GM21576 (cell line): ENCODE measurements around the gene FES.

Experiments
- ATAC-seq: cut with Tn5 transposase; IDR thresholded peaks from one replicate; pipeline ENCODE4 v1.9.1; 2021; ENCODE audit warnings: mild to moderate bottlenecking, moderate library complexity; ENCODE audit not compliant: unreplicated experiment

FES gene

DNA sequence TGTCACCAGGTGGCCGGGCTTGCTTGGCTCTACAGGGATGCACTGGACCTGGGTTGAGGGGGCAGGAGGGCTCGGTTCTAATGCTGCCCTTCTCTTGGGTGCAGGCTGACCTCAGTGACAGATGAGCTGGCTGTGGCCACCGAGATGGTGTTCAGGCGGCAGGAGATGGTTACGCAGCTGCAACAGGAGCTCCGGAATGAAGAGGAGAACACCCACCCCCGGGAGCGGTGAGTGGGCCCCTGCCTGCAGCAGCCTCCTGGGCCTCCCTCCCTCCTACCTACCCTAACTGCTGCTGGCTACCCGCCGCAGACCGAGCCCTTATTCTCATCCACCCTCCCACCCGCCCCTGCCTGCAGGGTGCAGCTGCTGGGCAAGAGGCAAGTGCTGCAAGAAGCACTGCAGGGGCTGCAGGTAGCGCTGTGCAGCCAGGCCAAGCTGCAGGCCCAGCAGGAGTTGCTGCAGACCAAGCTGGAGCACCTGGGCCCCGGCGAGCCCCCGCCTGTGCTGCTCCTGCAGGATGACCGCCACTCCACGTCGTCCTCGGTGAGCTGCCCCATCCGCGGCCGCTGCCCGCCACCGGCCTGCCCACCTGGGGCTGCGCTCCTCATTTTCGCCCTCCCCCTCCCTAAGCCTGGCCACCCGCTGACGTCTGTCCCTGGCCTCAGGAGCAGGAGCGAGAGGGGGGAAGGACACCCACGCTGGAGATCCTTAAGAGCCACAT is 5.6 kb downstream of the FES start:
- no peak for ATAC-seq

DNA sequence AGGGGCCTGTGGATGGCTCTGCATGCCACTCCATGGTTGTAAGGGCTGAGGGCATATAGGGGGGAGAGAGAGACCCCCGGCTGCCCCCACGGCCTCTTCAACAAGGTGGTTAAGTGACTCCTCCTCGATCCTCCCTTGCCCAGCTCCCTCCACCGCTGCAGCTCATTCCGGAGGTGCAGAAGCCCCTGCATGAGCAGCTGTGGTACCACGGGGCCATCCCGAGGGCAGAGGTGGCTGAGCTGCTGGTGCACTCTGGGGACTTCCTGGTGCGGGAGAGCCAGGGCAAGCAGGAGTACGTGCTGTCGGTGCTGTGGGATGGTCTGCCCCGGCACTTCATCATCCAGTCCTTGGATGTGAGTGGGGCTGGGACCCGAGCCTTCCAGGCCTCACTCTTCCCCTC is 6.5 kb downstream of the FES start:
- no peak for ATAC-seq

DNA sequence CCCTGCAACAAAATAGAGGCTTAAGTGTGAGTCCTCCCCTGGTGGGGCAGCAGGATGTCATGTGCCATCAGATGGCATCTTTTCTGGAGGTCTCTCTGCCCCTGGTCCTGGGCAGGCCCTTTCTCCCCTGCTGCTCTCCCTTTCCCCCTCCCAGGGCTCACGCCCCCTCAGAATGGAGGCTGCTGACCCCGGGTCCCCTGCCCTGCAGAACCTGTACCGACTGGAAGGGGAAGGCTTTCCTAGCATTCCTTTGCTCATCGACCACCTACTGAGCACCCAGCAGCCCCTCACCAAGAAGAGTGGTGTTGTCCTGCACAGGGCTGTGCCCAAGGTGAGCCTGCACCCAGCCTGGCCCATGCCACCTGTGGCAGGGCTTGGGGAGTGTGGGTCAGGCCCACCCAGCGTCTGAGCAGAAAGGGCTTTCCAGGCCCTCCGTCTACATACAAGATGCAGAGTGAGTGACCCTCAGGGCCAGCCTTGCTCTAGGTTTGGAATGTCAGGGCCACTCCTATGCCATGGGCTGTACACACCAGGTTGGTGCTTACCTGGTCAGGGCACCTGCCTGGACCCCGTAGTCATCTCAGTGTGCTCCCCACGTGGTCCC is 7.1 kb downstream of the FES start:
- ATAC-seq = no peak

DNA sequence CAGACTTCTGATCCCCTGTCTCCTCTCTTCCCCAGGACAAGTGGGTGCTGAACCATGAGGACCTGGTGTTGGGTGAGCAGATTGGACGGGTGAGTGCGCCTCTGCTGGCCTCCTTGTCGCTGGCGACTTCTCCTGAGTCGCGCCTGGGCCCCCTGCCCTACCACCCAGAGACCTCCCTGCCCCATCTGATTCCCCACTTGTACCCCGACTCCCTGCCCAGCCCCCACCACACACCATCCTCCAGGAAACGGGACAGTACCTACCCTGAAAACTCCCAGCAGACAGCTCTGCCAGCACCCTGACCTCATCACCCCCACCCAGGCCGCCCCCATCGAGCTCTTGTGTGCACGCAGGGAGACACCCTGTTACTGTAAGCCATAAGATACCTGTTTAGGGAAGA is 7.7 kb downstream of the FES start:
- ATAC-seq = no peak

DNA sequence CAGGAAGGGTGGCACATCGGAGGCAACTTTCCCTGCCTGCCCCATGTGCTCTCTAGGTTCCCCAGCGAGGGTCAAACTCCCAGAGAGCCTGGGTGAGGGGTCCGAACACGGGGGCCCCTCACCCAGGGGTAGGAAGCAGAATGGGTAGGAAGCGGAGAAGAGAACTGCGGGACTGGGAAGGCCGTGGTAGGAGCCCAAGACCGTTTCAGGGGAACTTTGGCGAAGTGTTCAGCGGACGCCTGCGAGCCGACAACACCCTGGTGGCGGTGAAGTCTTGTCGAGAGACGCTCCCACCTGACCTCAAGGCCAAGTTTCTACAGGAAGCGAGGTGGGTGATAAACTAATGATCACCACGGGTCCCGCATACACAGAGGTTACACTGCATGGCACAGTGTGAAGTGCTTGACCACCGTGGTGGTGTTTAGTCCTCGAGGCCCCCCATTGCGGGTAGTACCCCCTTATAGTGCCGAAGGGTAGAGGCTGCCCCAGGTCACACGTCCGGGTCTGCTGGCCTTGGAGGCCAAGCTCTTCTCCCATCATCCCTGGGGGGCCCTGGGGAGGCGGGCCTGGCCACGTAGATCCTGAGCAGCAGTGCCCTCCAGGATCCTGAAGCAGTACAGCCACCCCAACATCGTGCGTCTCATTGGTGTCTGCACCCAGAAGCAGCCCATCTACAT is 8.3 kb downstream of the FES start:
- ATAC-seq = no peak

DNA sequence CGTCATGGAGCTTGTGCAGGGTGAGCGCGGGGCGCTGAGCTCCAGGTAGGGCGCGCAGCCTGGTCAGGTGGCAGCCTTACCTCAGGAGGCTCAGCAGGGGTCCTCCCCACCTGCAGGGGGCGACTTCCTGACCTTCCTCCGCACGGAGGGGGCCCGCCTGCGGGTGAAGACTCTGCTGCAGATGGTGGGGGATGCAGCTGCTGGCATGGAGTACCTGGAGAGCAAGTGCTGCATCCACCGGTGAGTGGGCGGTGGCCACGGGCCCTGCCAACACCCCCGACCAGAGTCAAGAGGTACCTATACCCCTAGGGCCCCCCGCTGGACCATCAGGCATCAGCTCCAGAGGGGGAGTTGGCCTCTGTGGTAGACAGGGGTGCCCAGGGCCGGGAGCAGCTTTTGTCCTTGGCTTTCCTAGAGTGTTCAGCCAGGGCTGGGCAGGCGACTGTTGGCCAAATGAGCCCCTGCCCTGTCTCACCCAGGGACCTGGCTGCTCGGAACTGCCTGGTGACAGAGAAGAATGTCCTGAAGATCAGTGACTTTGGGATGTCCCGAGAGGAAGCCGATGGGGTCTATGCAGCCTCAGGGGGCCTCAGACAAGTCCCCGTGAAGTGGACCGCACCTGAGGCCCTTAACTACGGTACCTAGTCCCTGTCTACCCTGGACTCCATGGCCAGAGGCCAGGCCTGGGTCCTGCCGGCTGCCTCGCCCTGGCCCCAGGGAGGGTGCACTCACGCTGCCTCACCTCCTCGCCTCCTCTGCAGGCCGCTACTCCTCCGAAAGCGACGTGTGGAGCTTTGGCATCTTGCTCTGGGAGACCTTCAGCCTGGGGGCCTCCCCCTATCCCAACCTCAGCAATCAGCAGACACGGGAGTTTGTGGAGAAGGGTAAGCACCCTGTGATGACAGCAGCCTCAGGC is 9.1 kb downstream of the FES start:
- no peak for ATAC-seq

DNA sequence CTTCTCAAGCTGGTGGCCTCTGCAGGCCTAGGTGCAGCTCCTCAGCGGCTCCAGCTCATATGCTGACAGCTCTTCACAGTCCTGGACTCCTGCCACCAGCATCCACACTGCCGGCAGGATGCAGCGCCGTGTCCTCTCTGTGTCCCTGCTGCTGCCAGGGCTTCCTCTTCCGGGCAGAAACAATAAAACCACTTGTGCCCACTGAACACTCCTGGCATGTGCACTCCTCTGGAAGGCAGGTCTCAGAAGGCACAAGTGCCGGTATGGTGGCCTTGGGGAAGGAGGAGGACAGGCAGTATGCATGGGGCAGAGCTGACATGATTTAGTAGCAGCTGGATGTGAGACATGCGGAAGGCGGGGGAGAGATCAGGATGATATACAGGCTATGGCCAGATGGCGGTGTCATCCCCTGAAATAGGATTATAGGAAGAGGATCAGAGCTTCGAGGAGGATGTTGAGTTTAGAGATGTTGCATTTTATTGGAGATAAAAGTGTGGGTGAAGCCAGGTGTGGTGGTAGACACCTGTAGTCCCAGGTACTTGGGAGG is 11.3 kb downstream of the FES start:
- no peak for ATAC-seq

DNA sequence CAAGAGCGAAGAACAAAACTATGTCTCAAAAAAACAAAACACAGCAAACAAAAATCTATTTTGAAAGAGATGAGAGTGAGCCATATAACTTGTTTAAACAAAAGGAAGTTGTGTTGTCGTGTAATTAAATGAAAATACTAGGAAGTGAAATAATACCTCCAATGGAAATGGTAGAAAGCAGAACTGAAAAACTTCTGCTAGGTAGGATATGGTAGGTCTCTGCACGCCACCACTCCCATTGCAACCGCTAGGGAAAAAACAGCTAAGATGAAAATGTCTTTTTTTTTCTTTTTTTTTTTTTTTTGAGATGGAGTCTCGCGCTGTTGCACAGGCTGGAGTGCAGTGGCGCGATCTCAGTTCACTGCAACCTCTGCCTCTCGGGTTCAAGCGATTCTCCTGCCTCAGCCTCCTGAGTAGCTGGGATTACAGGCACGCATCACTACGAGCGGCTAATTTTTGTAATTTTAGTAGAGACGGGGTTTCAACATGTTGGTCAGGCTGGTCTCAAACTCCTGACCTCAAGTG is 12.9 kb downstream of the FES start:
- ATAC-seq = peak; percentile 63

DNA sequence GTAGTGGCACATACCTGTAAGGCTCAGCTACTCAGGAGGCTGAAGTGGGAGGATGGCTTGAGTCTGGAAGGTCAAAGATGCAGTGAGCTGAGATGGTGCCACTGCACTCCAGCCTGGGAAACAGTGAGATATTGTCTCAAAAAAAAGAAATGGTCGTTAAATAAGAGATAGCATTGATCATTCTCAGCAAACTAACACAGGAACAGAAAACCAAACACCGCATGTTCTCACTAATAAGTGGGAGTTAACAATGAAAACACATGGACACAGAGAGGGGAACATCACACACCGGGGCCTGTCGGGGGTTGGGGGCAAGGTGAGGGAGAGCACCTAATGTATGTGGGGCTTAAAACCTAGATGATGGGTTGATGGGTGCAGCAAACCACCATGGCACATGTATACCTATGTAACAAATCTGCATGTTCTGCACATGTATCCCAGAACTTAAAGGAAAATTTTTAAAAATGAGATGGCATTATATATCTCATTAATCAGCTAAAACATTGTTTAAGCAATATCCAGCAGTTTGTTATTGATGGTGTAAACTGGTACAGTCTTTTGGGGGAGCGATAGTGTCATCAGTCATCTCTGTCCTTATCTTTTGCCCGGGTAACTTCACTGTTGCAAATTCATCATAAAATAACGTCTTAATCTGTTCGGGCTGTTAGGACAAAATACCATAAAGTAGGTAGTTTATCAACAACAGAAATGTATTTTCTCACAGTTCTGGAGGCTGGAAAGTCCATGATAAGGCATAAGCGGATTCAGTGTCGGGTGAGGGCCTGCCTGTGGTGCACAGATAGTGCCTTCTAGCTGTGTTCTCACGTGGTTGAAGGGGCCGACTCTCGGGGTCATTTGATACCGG is 17.1 kb downstream of the FES start:
- ATAC-seq = no peak

DNA sequence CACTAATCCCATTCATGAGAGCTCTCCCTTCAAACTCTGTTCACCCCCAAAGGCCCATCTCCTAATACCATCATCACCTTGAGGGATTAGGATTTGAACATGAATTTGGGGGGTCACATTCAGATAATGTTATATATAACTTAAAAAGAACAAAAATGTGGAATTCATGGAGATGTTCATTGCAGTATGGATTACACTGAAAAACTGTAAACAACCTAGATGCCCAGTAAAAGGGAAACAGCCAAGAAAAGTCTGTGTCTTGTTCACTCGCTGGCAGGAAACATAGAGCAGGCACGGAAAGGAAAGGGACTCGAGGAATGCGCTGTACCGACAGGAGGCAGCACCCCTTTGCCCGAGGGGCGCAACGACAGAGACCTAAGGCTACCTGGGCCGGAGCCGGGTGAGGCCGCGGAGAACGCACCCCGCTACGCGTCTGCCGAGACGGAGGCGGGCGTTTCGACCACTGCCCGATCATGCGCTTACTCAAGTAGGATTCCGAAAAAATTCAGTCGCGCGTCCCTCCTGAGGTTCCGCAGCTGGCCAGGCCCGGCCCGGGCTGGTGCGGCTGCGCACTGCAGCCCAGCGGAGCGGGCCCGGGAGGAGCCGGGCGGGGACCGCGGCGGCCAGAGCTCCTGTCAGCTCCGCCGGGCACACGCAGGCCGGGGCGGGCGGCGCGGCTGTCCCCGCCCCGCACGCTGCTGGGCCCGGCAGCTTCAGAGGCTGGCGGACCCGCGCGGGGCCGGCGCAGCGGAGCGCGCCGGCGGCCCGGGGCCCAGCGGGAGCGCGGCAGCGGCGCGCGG is 17.9 kb downstream of the FES start:
- ATAC-seq = peak; percentile 67

DNA sequence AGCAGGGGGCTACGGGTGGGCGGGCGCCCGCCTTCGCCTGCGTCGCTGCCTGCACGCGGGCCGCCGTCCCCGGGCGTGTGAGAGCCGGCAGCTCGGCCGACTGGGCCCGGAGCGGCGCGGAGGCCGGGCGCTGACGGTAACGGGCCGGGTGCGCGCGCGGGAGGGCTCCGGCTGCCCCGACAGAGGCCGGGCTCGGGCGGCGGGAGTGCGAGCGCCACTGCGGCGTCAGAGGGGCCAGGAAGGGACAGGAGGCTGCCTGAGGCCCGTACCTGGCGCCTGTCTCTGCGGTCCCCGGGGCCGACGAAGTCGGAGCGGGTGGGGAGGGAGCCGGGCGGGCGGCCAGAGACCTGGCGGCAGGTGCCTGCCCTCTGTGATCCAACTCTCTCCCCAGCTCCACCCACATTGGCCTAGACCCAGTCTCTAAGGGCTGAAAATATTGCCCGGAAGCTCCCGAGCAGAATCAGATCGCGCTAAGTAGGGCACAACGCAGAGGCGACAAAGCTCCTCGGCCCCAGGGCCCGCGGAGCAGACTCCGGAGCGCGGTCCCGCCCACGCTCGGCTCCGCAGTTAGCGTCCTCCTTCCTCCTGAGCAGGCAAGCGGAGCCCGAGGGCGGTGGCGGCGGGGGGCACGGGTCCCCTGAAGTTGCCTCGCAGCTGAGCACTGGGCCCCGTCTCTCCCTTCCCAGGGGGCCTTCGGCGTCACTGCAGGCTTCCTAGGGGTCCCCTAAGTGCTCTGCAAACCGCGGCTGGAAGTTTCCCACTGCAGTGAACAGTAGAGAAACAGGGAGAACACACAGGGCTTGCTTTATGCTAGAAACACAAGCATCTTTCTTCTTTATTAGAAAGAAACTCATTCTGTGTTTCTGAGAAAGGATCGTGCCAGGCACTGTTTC is 18.8 kb downstream of the FES start, which contains the start of gene MAN2A2:
TSS of gene MAN2A2 (plus strand) at position 463 of the 893 bp plus-strand sequence. CDS start 906 bp downstream, outside the sequence.
- peak; percentile 51 for ATAC-seq

DNA sequence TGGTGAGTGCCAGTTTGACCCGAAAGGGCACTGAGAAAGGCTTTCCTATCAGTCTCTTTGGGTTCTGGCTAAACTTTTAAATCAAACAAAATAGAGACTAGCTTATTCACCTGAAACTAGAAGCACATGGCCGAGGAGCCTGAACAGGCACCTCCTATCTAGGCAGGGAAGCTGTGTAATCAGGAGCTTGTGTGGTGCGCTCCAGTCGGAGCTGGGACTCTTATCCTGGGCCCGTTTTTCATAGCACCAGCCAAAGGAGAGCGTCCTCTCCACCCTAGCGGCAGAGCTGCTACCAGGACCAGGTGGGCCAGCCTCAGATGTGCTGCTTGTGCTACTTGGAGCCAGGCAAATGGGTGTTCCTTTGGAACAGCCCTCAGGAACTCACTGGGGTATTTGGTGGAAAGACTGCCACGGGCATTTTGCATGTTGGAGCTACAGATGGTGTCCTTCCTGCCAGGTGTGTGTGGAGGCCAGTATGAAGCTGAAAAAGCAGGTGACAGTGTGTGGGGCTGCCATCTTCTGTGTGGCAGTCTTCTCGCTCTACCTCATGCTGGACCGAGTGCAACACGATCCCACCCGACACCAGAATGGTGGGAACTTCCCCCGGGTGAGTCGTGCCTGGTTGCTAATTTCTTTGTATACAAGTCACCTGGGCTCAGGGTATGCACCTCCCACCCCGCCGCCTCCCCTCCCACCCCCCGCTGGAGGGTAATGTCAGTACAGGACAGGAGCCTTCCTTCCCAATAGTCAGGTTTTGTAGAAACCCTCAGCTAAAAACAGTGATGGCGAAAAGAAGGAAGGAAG is 19.6 kb downstream of the FES start:
- ATAC-seq = no peak

DNA sequence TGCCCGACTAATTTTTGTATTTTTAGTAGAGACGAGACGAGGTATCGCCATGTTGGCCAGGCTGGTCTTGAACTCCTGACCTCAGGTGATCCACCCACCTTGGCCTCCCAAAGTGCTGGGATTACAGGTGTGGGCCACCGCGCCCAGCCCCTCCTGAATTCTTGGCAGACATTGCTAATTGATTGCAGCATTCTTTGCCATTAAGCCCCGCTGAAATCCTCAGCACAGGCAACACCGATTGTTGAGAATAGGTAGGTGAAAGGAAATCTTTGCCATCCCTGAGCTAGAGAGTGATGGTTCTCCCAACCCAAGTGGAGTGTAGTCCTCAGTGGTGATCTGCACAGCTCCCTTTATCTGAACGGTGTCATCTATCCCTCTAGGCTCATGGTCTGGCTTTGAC is 20.4 kb downstream of the FES start:
- no peak for ATAC-seq

DNA sequence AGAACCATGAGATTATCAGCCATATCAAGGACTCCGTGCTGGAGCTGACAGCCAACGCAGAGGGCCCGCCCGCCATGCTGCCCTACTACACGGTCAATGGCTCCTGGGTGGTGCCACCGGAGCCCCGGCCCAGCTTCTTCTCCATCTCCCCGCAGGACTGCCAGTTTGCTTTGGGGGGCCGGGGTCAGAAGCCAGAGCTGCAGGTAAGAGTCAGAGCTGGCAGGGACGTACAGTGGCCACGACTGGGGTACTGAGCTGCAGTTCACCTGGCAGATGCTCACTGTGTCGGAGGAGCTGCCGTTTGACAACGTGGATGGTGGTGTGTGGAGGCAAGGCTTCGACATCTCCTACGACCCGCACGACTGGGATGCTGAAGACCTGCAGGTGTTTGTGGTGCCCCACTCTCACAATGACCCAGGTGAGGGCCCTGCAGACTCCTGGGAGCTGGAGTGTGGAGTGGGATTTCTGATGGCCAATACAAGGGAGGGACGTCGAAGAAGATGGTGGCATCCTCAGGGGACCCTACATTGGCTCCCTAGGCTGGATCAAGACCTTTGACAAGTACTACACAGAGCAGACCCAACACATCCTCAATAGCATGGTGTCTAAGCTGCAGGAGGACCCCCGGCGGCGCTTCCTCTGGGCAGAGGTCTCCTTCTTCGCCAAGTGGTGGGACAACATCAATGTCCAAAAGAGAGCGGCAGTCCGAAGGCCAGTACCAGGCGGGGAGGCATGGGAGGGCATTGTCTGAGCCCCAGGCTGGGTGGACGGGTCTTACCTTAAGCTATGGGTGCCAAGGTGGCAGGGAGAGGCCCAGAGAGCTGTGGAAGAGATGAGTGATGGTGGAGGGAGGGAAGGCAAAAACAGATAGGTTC is 21.2 kb downstream of the FES start:
- no peak for ATAC-seq

DNA sequence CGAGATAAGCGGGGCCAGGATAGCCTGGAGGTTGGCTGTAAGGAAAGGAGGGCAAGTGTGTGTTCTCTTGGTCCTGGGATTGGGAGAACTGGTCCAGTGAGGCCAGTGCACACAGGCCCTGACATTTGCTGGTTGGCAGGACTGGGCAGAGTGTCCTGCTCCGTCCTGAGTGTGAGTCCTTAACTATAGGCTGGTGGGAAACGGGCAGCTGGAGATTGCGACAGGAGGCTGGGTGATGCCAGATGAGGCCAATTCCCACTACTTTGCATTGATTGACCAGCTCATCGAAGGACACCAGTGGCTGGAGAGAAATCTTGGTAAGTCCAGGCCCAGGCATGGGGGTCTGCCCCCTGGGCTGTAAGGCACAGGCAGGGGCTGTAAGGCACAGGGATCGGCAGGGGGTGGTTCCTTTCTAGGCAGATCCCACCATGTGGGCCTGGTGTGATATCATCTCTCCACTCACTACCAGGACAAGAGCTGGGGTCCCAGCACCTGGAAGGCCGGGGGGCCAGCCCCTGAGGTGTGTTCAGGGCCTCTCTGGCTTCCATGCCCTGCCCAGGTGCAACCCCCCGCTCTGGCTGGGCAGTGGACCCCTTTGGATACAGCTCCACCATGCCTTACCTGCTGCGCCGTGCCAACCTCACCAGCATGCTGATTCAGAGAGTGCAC is 22.0 kb downstream of the FES start:
- no peak for ATAC-seq
